H9 (cell line): Measurements from ENCODE around the gene SLC12A9. TPM values are rescaled to one million over a fixed set of nuclear protein-coding genes. Genes with fewer than 3 reads are reported as not detected.

Experiments
- DNase-seq: peaks from one replicate; pipeline ENCODE4 v3.0.0-alpha.2; 2017
- H2AFZ ChIP-seq: one replicate; pipeline ENCODE4 v1.6.1; 2013; ENCODE audit warnings: mild to moderate bottlenecking, low read length, control low read depth, moderate library complexity
- H2AK5ac ChIP-seq: 2 replicates; pipeline ENCODE4 v1.6.1; 2013; ENCODE audit warnings: low read length, control low read depth, mixed read lengths; ENCODE audit not compliant: insufficient read length
- H2BK120ac ChIP-seq: one replicate; pipeline ENCODE4 v1.6.1; 2013; ENCODE audit warnings: low read depth, mild to moderate bottlenecking, low read length, control low read depth, inconsistent platforms; ENCODE audit not compliant: poor library complexity, severe bottlenecking
- H2BK12ac ChIP-seq: 2 replicates; pipeline ENCODE4 v1.6.1; 2013; ENCODE audit warnings: low read length, control low read depth, mixed read lengths, low read depth; ENCODE audit not compliant: insufficient read length
- H2BK15ac ChIP-seq: 2 replicates; pipeline ENCODE4 v1.6.1; 2013; ENCODE audit warnings: low read depth, low read length, control low read depth
- H2BK20ac ChIP-seq: one replicate; pipeline ENCODE4 v1.6.1; 2013; ENCODE audit warnings: low read depth, mild to moderate bottlenecking, low read length, control low read depth, inconsistent platforms; ENCODE audit not compliant: poor library complexity, severe bottlenecking
- H2BK5ac ChIP-seq: 2 replicates; pipeline ENCODE4 v1.6.1; 2013; ENCODE audit warnings: low read length, control low read depth, mixed read lengths; ENCODE audit not compliant: insufficient read length
- H3K14ac ChIP-seq: 2 replicates; pipeline ENCODE4 v1.6.1; 2013; ENCODE audit warnings: low read length, control low read depth; ENCODE audit not compliant: insufficient read depth
- H3K18ac ChIP-seq: 2 replicates; pipeline ENCODE4 v1.6.1; 2013; ENCODE audit warnings: low read depth, mild to moderate bottlenecking, mixed read lengths, low read length, control low read depth; ENCODE audit not compliant: insufficient read length
- H3K23ac ChIP-seq: 2 replicates; pipeline ENCODE4 v1.6.1; 2013; ENCODE audit warnings: low read length, control low read depth, mixed read lengths, low read depth; ENCODE audit not compliant: insufficient read length
- H3K23me2 ChIP-seq: 2 replicates; pipeline ENCODE4 v1.6.1; 2013; ENCODE audit warnings: low read depth, mild to moderate bottlenecking, mixed read lengths, low read length, control low read depth; ENCODE audit not compliant: insufficient read length, poor library complexity, severe bottlenecking
- H3K27ac ChIP-seq: 2 replicates; pipeline ENCODE4 v1.5.1; 2013; ENCODE audit warnings: low read length, control low read depth, mixed read lengths, low read depth; ENCODE audit not compliant: insufficient read length
- H3K27me3 ChIP-seq: 2 replicates; pipeline ENCODE4 v1.6.1; 2013; ENCODE audit warnings: low read length, control low read depth, inconsistent platforms; ENCODE audit not compliant: insufficient read depth
- H3K4ac ChIP-seq: 2 replicates; pipeline ENCODE4 v1.6.1; 2013; ENCODE audit warnings: low read depth, mild to moderate bottlenecking, control low read depth, inconsistent platforms, low read length, moderate library complexity
- H3K4me1 ChIP-seq: 2 replicates; pipeline ENCODE4 v1.6.1; 2013; ENCODE audit warnings: low read length, control low read depth, inconsistent platforms; ENCODE audit not compliant: insufficient read depth
- H3K4me2 ChIP-seq: 2 replicates; pipeline ENCODE4 v1.6.1; 2013; ENCODE audit warnings: low read length, control low read depth, mixed read lengths; ENCODE audit not compliant: insufficient read length, insufficient read depth
- H3K56ac ChIP-seq: 2 replicates; pipeline ENCODE4 v1.6.1; 2013; ENCODE audit warnings: low read depth, mild to moderate bottlenecking, mixed read lengths, low read length, control low read depth; ENCODE audit not compliant: insufficient read length
- H3K79me1 ChIP-seq: 2 replicates; pipeline ENCODE4 v1.6.1; 2013; ENCODE audit warnings: low read depth, mild to moderate bottlenecking, moderate library complexity, low read length, control low read depth, inconsistent platforms; ENCODE audit not compliant: insufficient read depth, poor library complexity, severe bottlenecking
- H3K79me2 ChIP-seq: 2 replicates; pipeline ENCODE4 v1.6.1; 2013; ENCODE audit warnings: low read length, control low read depth, inconsistent platforms; ENCODE audit not compliant: insufficient read depth
- H3K9ac ChIP-seq: 2 replicates; pipeline ENCODE4 v1.6.1; 2013; ENCODE audit warnings: low read length, control low read depth, mixed read lengths; ENCODE audit not compliant: insufficient read length; ENCODE audit errors: extremely low read depth
- H3K9me3 ChIP-seq: one replicate; pipeline ENCODE4 v1.6.1; 2013; ENCODE audit warnings: low read depth, low read length, inconsistent platforms; ENCODE audit not compliant: control insufficient read depth
- H3T11ph ChIP-seq: one replicate; pipeline ENCODE4 v1.6.1; 2013; ENCODE audit warnings: mild to moderate bottlenecking, low read length, control low read depth, inconsistent platforms
- H4K20me1 ChIP-seq: one replicate; pipeline ENCODE4 v1.6.1; 2013; ENCODE audit not compliant: control insufficient read depth, insufficient read length, insufficient read depth
- H4K5ac ChIP-seq: 2 replicates; pipeline ENCODE4 v1.6.1; 2013; ENCODE audit warnings: low read depth, mild to moderate bottlenecking, mixed read lengths, low read length, control low read depth; ENCODE audit not compliant: insufficient read length
- H4K8ac ChIP-seq: replicated peaks from 2 replicates; pipeline ENCODE4 v1.6.1; 2013; ENCODE audit warnings: low read length, control low read depth, mixed read lengths, low read depth; ENCODE audit not compliant: insufficient read length
- H4K91ac ChIP-seq: 2 replicates; pipeline ENCODE4 v1.6.1; 2013; ENCODE audit warnings: low read depth, mild to moderate bottlenecking, moderate library complexity, mixed read lengths, low read length, control low read depth; ENCODE audit not compliant: insufficient read length
- H3K27ac Mint-ChIP-seq, 3 experiments: 2 replicates in 2 of 3; 3 replicates in 1 of 3; pipeline ENCODE4 v1.8.0; 2020 to 2021; ENCODE audit warnings: mixed read lengths in 3 of 3, mild to moderate bottlenecking in 1 of 3, moderate library complexity in 1 of 3
- H3K27me3 Mint-ChIP-seq: 2 replicates; pipeline ENCODE4 v1.8.0; 2021; ENCODE audit warnings: low read depth, mild to moderate bottlenecking, moderate library complexity, mixed read lengths
- H3K36me3 Mint-ChIP-seq, 3 experiments: 2 replicates in 2 of 3; 3 replicates in 1 of 3; pipeline ENCODE4 v1.8.0; 2020 to 2021; ENCODE audit warnings: low read depth in 3 of 3, mixed read lengths in 3 of 3; ENCODE audit not compliant: insufficient read depth in 1 of 3
- H3K4me1 Mint-ChIP-seq, 2 experiments: 2 replicates each; pipeline ENCODE4 v1.8.0; 2020; ENCODE audit warnings: mixed read lengths in 2 of 2
- H3K4me3 Mint-ChIP-seq, 2 experiments: 2 replicates in 1 of 2; 3 replicates in 1 of 2; pipeline ENCODE4 v1.8.0; 2020 to 2021; ENCODE audit warnings: mild to moderate bottlenecking in 2 of 2, mixed read lengths in 2 of 2, moderate library complexity in 1 of 2
- H3K9me3 Mint-ChIP-seq, 2 experiments: 2 replicates in 1 of 2; 3 replicates in 1 of 2; pipeline ENCODE4 v1.8.0; 2020; ENCODE audit warnings: mild to moderate bottlenecking in 2 of 2, mixed read lengths in 2 of 2, moderate library complexity in 1 of 2
- WGBS: extraction: QIAGEN DNeasy Blood & Tissue Kit; methylation state at CpG from one replicate; pipeline ENCODE4 v1.1.7; 2013; ENCODE audit warnings: missing lambda C conversion rate, low lambda C conversion rate, mixed read lengths; ENCODE audit not compliant: insufficient read length; ENCODE audit errors: extremely low coverage; 5-methylcytosine and 5-hydroxymethylcytosine counted together
- total RNA-seq: library from RNA; stranded (reverse); gene quantifications from 2 replicates; pipeline ENCODE4 v1.2.1, GENCODE V29; 2021
- TF ChIP-seq, protein P1 (sequence below): fragments of 200-600 bp; sonication (generic); conservative IDR thresholded peaks from 3 replicates; pipeline ENCODE4 v1.8.0; 2021; ENCODE audit warnings: antibody characterized with exemption, mild to moderate bottlenecking

Gene SLC12A9
- total RNA-seq, 1 experiment from 2014 or later: 43.0 TPM

DNA sequence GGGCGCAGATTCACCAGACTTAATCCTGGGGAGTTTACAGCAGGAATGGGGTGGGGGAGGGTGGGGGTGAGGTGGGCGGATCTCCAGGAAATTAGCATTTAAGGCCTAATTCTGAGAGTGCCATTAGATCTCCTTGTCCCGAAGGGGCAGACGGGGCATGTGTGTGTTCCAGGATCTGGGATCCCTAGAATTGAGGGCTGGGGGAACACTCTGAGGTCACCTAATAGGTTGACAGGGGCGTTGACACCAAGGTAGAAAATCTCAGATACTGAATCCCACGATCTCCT lies 15.8 kb upstream of the SLC12A9 start:
- TF ChIP-seq, protein P1, sequence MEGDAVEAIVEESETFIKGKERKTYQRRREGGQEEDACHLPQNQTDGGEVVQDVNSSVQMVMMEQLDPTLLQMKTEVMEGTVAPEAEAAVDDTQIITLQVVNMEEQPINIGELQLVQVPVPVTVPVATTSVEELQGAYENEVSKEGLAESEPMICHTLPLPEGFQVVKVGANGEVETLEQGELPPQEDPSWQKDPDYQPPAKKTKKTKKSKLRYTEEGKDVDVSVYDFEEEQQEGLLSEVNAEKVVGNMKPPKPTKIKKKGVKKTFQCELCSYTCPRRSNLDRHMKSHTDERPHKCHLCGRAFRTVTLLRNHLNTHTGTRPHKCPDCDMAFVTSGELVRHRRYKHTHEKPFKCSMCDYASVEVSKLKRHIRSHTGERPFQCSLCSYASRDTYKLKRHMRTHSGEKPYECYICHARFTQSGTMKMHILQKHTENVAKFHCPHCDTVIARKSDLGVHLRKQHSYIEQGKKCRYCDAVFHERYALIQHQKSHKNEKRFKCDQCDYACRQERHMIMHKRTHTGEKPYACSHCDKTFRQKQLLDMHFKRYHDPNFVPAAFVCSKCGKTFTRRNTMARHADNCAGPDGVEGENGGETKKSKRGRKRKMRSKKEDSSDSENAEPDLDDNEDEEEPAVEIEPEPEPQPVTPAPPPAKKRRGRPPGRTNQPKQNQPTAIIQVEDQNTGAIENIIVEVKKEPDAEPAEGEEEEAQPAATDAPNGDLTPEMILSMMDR: no peak
- Histone ChIP-seq H4K8ac (no peak overlapping the region), H3K23me2 (peaks cover 4% of the 10 kb centered on the region), H3K23ac (no peak overlapping the region), H4K20me1 (no peaks in the 10 kb centered on the region), H3K9ac (peak overlapping the region; percentile 82), H2BK15ac (no peak overlapping the region), H2BK12ac (no peak overlapping the region), H3K27ac (peak overlapping the region; percentile 89), H3K27me3 (no peaks in the 10 kb centered on the region), H3K9me3 (no peaks in the 10 kb centered on the region), H4K5ac (peak overlapping the region; percentile 38), H4K91ac (no peak overlapping the region), H2BK20ac (no peak overlapping the region), H3K79me1 (no peaks in the 10 kb centered on the region), H3K4me1 (peaks cover 3% of the 10 kb centered on the region; the same call in 1 of the 2 replicates), H2AK5ac (no peak overlapping the region), H3K79me2 (no peaks in the 10 kb centered on the region), H3K4me2 (peak overlapping the region; percentile 59), H2BK5ac (no peak overlapping the region), H2AFZ (no peak overlapping the region), H3K14ac (no peak overlapping the region), H3T11ph (no peak overlapping the region), H3K56ac (no peak overlapping the region), H3K18ac (peak overlapping the region; percentile 93), H2BK120ac (peak overlapping the region; percentile 83), H3K4ac (no peak overlapping the region; the same call in 1 of the 2 replicates)
- Mint-ChIP-seq H3K4me1 (peaks cover 27 to 29% of the 10 kb centered on the region in 2 experiments), H3K4me3 (peak overlapping the region; percentile 61 to 82), H3K9me3 (no peaks in the 10 kb centered on the region), H3K36me3 (peaks cover 6 to 8% (median 6%) of the 10 kb centered on the region in 3 experiments; a peak in 6 of 7 replicates), H3K27ac (peak overlapping the region; percentile 98 to 99 (median 99)), H3K27me3 (no peaks in the 10 kb centered on the region)
- no peak for DNase-seq
- WGBS: no CpG with 5 or more reads among the region's 6 CpGs
